HepG2 (cell line): Measurements from ENCODE around the gene SEPHS2. TPM values are rescaled to one million over a fixed set of nuclear protein-coding genes. Genes with fewer than 3 reads are reported as not detected.

ENCODE experiments used
- HINFP ChIP-seq: sonication (generic); formaldehyde crosslinking; IDR thresholded peaks from 2 replicates; pipeline ENCODE4 v1.4.0; 2020; ENCODE audit warnings: low read depth, mild to moderate bottlenecking, missing genetic modification reagents
- KDM5B ChIP-seq: sonication (generic); formaldehyde crosslinking; IDR thresholded peaks from 2 replicates; pipeline ENCODE4 v1.4.0; 2020; ENCODE audit warnings: missing genetic modification reagents, mild to moderate bottlenecking, borderline replicate concordance
- MAFK ChIP-seq, 2 experiments: IDR thresholded peaks in 1 of 2; conservative IDR thresholded peaks in 1 of 2; 2 replicates each; pipeline ENCODE4 v1.6.1; 2011; ENCODE audit warnings: improper control_type of control experiment in 2 of 2, low read length in 2 of 2
- PCBP2 ChIP-seq: fragments of 200-400 bp; formaldehyde crosslinking; optimal IDR thresholded peaks from 2 replicates; pipeline ENCODE3; 2018; ENCODE audit warnings: low read length, low read depth; ENCODE audit not compliant: poor library complexity, severe bottlenecking
- USF2 ChIP-seq, 2 experiments: sonication (generic) in 1 of 2; formaldehyde crosslinking in 1 of 2; IDR thresholded peaks; 2 replicates each; pipeline versions ENCODE4 v1.5.1 to v1.6.1; 2011 to 2020; ENCODE audit warnings: borderline replicate concordance in 1 of 2, low read depth in 1 of 2, low read length in 1 of 2, mild to moderate bottlenecking in 1 of 2, missing genetic modification reagents in 1 of 2, moderate library complexity in 1 of 2
- ZNF24 ChIP-seq: fragments of 450-650 bp; IDR thresholded peaks from 2 replicates; pipeline ENCODE4 v1.6.1; 2017; ENCODE audit warnings: antibody characterized with exemption, mild to moderate bottlenecking
- ZNF614 ChIP-seq: IDR thresholded peaks from 2 replicates; pipeline ENCODE4 v1.6.1; 2018; ENCODE audit warnings: missing biosample characterization, missing genetic modification reagents, inconsistent platforms, borderline replicate concordance
- ZNF646 ChIP-seq: sonication (generic); formaldehyde crosslinking; IDR thresholded peaks from 2 replicates; pipeline ENCODE4 v1.9.0; 2021; ENCODE audit warnings: mild to moderate bottlenecking, missing genetic modification reagents
- polyA plus RNA-seq, 8 experiments: library from polyadenylated mRNA; depleted of rRNA in 3 of 8; stranded (reverse) in 7 of 8; unstranded in 1 of 8; fragments of >200 nt; fragmentation: Illumina TruSeq in 4 of 8; extraction: Trizol in 4 of 8; gene quantifications; 2 replicates each; pipeline versions ENCODE4 v1.2.1 to v1.2.3, GENCODE V29; 2011 to 2016; ENCODE audit warnings: low read depth in 4 of 8, missing spikeins in 1 of 8, mixed read lengths in 1 of 8; ENCODE audit not compliant: insufficient read depth in 1 of 8
- total RNA-seq, 5 experiments: library from RNA; depleted of rRNA; stranded (reverse); fragments of >200 nt; fragmentation: Illumina TruSeq; extraction: Trizol; gene quantifications; 2 replicates each; pipeline ENCODE4 v1.2.3, GENCODE V29; 2016; ENCODE audit warnings: low read depth in 1 of 5

SEPHS2 gene
- total and polyA plus RNA-seq, 2 of the 13 experiments (the other 11 are each of a cell fraction or from before 2014, with no cell fraction given) = 20.7 to 127 TPM

GRCh38 chr16:30416047-30416603 is 29.5 kb downstream of the SEPHS2 start (continued):
- TF ChIP-seq HINFP (no peak), PCBP2 (no peak), ZNF24 (no peak), ZNF614 (no peak), ZNF646 (CRISPR knock-in tag) (no peak), MAFK (conservative IDR thresholded peaks at IDR 0.05 in 1 of 2, IDR thresholded peaks at IDR 0.05 in 1 of 2; ENCODE audit: low read length in 2 of 2) (no peak), USF2 (IDR thresholded peaks at IDR 0.05; ENCODE audit: low read depth, low read length) (no peak), USF2 (CRISPR knock-in tag; IDR thresholded peaks at IDR 0.05; ENCODE audit: borderline replicate concordance) (no peak), KDM5B (CRISPR knock-in tag) (no peak)
